GM20000 (cell line): ENCODE measurements around the gene METTL26.

ENCODE experiments used
- DNase-seq: peaks from one replicate; pipeline ENCODE4 v3.0.0; 2012; ENCODE audit warnings: low spot score
- TF ChIP-seq, protein P1 (sequence below): IDR thresholded peaks from 2 replicates; pipeline ENCODE4 v1.5.1; 2012; ENCODE audit warnings: mild to moderate bottlenecking, control low read depth; ENCODE audit errors: extremely low read depth, missing control alignments

Gene METTL26

DNA sequence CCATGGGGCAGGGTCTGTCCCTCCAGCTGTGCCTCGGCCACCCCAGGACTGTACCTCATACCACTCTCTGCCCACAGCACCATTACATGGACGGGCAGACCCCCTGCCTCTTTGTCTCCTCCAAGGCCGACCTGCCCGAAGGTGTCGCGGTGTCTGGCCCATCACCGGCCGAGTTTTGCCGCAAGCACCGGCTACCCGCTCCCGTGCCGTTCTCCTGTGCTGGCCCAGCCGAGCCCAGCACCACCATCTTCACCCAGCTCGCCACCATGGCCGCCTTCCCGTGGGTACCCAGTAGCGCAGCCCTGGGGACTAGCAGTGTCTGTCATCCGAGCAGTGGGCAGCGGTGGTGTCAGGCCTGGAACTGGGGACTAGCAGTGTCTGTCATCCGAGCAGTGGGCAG lies 36.7 kb upstream of the METTL26 start:
- DNase-seq = no peak
- TF ChIP-seq, protein P1, sequence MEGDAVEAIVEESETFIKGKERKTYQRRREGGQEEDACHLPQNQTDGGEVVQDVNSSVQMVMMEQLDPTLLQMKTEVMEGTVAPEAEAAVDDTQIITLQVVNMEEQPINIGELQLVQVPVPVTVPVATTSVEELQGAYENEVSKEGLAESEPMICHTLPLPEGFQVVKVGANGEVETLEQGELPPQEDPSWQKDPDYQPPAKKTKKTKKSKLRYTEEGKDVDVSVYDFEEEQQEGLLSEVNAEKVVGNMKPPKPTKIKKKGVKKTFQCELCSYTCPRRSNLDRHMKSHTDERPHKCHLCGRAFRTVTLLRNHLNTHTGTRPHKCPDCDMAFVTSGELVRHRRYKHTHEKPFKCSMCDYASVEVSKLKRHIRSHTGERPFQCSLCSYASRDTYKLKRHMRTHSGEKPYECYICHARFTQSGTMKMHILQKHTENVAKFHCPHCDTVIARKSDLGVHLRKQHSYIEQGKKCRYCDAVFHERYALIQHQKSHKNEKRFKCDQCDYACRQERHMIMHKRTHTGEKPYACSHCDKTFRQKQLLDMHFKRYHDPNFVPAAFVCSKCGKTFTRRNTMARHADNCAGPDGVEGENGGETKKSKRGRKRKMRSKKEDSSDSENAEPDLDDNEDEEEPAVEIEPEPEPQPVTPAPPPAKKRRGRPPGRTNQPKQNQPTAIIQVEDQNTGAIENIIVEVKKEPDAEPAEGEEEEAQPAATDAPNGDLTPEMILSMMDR = no peak

DNA sequence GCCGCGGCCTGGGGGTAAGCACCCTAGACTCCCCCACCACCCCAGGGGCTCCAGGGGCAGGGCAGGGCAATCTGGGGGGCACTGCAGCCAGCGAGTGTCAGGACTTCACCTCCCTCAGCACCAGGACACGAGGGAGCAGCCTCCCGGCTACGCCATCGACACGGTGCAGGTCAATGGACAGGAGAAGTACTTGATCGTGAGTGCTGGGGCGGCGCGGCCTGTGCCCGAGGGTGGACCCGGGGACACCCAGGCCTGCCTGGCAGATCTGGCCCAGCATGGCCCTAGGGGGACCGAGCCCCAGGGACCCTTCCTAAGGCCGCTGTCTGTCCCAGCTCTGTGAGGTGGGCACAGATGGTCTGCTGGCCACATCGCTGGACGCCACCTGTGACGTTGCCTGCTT lies 36.3 kb upstream of the METTL26 start:
- no peak for DNase-seq
- TF ChIP-seq, protein P1 = no peak

DNA sequence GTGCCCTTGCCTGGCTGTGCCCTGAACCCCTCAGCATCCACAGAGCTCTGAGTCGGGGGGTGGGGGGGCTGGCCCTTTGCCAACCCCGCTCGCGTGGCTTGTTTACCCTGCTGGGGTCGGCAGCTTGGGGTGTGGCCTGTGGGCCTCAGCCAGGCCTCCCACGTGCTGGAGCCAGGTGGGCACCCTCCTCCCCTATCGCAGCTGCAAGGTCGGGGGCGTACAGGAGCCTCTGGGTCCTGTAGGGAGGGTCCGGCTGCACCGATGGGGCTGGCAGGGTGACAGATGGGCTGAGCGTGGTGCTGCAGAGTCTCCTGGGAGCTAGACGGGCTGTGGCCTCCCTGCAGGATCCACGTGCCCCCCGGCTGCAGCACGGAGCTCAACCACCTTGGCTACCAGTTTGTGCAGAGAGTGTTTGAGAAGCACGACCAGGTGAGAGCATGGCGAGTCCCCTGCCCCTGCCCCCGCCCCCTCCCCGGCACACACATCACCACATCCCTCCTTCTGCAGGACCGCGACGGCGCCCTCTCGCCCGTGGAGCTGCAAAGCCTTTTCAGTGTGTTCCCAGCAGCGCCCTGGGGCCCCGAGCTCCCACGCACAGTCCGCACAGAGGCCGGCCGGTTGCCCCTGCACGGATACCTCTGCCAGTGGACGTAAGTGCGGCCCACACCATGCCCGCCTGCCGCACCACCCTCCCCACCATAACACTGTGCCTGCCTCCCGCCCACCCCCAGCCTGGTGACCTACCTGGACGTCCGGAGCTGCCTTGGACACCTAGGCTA lies 35.4 kb upstream of the METTL26 start:
- TF ChIP-seq, protein P1 = no peak
- no peak for DNase-seq

DNA sequence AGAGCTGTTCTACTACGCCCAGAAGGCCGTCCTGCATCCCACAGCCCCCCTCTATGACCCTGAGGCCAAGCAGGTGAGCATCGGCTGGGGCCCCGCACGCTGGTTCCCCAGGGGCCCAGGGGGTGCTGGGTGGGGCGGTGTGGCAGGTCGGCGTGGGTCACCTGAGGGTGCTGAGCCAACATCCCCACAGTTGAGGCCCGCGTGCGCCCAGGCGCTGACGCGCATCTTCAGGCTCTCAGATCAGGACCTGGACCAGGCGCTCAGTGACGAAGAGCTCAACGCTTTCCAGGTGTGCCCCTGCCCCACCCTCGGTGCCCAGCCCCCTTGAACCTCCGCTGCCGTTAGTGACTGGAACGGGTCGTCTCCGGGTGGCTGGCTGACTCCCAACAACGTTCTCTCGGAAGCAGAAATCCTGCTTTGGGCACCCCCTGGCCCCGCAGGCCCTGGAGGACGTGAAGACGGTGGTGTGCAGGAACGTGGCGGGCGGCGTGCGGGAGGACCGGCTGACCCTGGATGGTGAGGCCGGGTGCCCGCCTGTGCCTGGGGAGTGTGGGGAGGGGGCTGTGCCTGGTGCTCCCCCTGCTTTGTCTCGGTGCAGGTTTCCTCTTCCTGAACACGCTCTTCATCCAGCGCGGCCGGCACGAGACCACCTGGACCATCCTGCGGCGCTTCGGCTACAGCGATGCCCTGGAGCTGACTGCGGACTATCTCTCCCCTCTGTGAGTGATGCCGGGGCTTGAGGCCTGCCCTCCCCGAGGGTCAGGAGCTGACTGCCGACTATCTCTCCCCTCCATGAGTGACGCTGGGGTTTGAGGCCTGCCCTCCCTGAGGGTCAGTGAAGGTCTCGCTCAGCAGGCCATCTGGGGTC lies 34.6 kb upstream of the METTL26 start:
- no peak for DNase-seq
- TF ChIP-seq, protein P1 = no peak

DNA sequence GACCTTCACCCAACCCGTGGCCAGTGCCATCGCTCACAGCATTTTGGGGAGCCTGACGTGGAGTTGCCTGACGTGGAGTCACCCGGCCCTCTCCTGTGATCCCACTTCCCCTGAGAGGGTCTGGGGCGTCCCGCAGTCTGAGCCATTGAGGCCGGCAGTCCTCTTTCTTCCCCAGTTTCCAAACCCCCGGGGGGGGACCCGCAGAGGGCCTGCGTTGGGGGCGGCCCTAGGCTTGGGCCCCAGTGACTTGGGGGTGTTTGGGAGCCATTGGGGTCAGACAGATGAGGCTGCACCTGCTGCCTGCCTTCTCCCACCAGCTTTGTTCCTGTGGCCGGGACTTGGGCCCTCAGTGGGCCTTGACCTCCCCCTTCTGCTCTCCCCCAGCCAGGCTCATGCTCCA lies 33.6 kb upstream of the METTL26 start:
- DNase-seq = no peak
- TF ChIP-seq, protein P1 = no peak

DNA sequence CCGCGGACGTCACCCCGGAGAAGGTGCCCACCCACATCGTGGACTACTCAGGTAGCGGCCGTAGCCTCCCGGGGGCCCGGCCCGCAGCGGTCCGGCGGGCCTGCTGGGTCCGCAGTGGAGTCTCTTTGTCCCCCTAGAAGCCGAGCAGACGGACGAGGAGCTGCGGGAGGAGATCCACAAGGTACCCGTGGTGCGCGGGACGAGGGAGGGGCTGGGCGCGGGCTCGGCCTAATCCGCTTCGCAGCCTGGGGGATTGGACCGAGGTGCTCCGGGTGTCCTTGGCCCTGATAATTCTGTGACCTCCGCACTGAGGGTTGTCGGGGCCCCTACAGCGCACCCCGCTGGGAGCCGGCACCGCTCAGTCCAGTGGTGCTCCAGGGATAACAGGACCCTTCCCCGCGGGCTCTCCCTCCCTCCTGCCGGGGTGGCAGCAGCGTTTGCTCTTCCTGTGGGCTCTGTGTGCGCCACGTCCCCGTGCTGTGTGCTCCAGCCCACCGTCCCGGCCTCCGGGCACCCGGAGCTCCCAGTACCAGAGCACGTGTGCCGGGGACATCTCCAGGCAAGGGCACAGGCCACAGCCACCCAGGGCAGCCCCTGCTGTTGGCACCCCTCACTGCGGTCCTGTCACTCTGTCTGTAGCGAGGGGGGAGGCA lies 32.5 kb upstream of the METTL26 start:
- TF ChIP-seq, protein P1 = no peak
- no peak for DNase-seq
